Stimulated activated CD4-positive, alpha-beta T cell treated with anti-CD3 and anti-CD28 coated beads, TNF-alpha, amount 100 ng/mL, for 48 hours (primary cell): Measurements from ENCODE around the gene GHR.

ENCODE experiments used
- DNase-seq, 3 donors: peaks; one replicate each; pipeline ENCODE4 v3.0.0-alpha.2; 2020; ENCODE audit warnings: low read depth in 3 of 3

The GHR gene

DNA sequence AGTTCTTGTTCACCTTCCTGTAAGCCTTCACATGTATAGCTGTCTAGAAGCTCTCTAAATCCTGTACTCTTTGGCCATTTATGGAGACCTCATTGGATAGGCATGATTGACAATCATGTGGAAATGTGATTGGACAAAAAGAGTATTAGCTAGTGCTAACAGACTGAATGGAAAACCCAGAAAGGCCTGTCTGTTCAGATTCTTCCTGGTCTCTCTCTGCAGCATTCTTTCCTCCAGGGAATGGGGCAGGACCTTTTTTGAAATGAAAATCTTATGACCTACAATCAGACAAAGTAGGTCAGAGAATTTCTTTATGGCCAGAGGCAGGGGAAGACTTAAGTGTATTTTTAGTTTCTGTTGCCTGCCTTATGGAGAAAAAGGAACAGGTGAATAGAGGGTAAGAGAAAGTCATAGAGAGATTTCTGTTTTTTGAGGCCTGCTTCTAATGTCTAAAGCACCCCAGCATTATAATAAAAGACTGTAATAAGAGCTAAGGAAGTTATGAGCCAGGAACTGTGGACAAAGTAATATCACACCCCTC lies 181.0 kb downstream of the GHR start:
- DNase-seq: no peak

DNA sequence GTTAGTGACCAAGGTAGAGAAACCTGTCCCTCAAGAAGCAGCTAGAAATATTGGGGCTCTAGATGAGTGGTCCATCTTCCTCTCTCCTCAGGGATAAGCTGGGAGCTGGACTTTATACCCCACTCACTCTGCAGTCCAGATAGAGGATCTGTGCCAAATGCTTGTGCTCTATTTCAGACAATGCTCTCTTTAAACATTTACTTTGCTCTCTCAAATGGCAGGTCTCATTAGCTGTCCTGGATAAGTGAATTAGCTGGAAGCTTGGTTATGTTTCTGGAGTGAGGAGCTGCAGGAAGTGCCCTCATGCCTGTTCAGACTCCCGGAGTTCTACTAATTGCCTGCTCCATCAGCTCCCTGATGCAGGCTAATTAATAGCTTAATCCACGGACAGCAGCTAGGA lies 182.3 kb downstream of the GHR start:
- no peak for DNase-seq

DNA sequence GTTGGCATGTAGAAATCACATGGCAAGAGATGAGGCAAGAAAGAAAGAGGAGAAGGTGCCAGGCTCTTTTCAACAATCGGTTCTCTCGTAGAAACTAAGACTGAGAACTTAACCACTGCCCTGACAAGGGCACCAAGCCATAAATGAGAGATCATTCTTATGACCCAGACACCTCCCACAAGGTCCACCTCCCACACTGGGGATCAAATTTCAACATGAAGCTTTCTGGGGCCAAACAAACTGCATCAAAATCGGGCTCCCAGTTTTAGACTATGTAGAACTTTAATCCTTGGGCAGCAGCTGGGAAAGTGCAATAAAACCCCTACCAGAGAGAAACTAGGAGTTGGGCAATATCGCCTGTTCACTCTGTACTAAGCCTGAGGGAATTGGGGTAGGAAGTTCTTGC lies 183.2 kb downstream of the GHR start:
- DNase-seq: no peak

DNA sequence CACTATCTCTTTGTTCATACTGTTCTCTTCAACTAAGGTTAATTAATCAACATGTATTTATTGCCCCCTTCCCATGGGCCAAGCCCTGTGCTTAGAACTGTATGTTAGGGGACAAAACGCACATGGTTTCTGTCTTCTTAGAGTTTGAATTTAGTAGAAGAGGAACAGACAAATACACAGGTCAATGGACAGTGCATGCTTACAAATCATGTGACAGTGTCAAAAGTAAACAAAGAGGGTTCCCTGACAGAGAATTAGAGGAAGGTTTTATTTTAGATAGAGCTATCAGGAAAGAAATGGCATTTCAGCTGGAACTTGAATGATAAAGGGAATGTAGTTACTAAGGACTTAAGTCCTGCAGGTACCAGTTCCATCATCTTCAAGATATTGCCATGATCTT lies 188.2 kb downstream of the GHR start:
- DNase-seq: no peak

DNA sequence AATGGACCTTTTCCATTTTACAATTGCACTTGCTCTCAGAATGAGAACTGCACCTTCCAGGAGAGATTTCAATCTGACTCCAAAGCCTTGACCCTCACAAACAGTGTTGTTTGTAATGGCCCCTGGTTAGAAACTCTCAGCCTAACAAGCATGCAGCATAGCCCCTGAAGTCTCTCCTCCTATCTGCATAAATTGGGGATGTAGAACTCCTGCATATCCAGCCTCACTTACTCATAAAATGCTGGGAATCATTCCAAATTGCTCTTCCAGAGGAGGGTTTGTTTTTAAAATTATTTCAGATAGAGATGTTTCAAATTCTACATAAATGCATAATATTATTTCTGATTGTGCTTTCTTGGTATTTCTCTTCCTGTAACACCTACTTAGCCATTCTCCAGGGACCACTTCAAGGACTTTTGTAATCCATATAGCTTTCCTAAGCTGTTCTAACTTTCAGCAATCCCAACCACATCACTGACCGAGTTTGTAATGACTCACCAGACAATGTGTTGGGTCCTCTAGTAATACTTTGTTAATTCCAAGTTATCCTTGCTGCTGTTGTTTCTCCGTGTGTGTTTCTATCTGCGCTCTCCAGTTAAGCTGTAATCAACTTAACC lies 189.6 kb downstream of the GHR start:
- DNase-seq: no peak

DNA sequence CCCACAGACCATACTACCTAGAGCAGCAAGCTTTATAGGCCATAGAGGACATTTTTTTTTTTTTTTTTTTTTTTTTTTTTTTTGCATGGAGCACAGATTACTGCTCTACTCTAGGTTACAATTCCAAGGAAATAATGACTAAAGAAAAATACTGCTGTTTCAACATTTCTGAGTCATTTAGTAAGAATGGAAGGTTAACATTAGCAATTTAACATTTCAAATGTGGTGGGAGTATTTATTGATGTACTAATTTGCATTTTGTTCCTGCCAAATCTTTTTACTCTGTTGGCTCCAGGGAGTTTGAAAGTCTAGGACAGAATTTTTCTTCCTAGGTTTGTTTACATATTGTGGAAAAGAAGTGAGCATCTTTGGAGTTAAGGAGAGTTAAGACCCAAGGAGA lies 191.3 kb downstream of the GHR start:
- DNase-seq: no peak

DNA sequence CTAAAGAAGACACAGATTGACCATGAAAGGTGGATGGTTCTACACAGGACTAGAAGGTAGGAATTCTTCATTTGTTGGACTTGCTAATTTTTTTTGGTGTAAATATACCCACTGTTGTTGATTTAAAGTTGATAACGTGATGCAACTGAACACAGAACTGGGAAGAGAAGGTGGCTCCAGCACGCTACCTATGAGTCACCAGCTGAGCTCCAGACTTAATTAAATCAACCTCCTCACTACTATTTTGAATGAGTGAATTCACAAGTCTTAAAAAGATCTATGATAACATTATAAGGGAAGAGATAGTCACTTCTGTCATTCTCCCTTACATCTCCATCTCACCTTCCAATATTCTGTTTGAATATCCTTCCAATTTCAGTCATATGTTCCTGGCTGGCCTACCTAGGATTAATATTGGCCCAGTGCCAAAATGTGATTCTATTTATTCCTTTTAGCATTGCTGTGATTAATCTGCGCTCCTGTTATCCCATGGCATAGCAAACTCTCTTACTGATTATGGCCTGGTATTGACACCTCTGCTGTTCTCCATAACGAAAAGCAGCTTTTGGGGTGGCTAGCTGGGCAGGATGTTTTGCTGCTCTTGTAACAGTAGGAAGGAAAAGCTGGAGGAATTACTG lies 197.5 kb downstream of the GHR start:
- no peak for DNase-seq

DNA sequence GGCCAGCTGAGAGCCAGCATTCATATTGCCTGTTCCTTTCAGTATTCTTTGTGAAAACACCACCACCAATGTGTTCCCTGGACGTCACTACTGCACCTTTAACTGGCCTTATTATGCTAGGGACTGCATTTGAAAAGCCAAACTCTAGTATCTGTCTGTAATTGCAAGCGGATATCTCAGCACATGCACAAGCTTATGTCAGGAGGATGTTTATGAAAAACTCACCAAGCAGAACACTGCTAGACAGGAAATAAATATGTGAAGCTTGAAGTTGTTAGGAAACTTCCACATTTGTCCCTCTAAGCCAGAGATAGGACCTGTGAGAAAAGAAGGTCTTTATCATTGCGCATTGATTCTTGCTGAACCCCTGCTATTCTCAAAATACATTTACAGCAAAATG lies 198.0 kb downstream of the GHR start:
- no peak for DNase-seq

DNA sequence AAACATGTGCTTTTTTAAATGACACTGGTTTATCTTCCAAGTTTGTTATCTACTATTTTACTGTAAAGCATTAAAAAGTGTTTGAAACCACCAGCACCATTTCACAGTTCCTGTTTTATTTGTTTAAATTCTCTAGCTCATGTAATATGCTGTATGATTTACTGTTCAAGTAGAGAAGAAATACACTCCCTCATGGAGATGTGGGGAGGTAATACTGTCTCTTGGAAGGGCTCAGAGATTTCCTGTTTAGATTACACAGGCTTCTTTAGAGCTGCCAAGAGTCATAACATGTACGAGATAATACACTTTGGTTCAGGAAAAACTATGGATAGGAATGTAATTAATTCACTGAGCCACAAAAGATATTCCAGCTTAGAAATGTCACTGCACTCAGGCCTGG lies 198.4 kb downstream of the GHR start:
- no peak for DNase-seq

DNA sequence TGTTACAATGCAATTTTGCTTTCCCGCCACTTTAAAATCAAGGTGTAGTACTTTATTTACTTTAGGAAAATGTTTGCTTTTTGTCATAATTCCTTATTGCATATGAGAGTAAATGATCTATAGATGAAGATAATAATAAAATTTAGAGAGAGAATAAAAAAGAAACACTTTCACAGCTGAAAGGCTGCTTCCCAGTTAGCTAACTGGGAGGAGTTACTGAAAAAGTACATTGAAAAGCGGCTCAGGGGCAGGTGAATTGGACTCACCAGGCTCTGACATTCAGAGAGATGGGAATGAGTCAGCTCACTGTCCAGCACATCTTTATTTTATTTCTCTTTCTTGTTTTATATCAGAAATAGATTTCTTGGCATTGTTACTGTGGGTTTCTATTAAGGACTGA lies 201.7 kb downstream of the GHR start:
- DNase-seq: no peak

DNA sequence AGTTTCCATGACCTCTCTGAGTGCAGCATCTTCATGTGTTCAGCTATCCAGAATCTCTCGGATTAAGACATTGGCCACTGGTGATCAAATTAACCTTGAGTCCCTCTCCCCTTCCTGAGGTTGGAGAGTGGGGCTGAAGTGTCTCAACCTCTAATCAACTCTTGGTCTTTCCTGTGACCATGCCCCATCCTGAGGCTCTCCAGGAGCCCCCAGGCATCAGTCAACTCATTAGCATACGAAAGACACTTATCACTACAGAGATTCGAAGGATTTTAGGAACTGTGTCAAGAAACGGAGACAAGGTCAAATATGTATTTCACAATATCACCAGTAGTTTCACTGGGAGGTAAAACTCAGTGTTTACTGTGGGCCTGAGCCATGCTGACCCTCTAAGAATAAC lies 203.2 kb downstream of the GHR start:
- no peak for DNase-seq

DNA sequence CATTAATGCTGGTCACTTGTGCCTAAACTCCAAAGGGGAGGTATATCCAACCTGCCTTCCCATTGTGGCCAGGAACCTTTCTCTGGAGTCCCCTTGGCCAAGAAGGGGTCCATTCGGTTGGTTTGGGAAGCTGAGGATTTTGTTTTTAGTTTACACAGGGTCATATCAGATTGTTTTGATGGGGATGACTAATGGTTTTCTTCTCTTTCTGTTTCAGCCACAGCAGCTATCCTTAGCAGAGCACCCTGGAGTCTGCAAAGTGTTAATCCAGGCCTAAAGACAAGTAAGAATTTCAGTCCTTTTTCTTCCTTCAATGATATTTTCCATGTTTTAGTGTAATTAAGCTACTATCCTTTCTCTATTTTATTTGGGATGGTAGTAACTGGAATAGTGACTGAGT lies 205.6 kb downstream of the GHR start:
- DNase-seq: no peak

DNA sequence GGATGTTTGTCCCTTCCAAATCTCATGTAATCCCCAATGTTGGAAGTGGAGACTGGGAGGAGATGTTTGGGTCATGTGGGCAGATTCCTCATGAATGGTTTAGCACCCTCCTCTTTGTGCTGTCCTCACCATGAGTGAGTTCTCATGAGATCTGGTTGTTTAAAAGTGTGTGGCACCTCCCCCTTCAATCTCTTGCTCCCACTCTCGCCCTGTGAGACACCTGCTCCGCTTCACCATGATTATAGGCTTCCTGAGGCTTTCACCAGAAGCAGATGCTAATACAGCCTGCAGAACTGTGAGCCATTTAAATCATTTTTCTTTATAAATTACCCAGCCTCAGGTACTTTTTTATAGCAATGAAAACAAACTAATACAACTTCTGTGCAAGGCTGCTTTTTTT lies 206.0 kb downstream of the GHR start:
- no peak for DNase-seq

DNA sequence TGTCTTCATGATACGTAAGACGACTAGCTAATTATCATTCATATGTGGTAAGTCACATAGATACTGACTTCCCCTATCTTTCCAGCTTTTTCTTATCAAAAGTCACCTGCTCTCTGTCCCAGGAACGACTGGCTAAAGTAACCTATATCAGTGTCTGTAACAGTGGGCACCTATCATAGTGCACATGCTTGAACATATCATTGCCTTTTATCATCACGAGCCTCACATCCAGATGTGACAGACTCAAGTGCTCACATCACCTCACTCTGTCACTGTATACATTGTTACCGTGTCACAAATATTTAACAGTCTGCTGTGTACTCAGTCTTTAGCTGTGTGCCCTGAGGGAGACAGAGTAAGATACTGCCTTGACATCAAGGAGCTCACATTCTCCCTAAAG lies 208.0 kb downstream of the GHR start:
- no peak for DNase-seq

DNA sequence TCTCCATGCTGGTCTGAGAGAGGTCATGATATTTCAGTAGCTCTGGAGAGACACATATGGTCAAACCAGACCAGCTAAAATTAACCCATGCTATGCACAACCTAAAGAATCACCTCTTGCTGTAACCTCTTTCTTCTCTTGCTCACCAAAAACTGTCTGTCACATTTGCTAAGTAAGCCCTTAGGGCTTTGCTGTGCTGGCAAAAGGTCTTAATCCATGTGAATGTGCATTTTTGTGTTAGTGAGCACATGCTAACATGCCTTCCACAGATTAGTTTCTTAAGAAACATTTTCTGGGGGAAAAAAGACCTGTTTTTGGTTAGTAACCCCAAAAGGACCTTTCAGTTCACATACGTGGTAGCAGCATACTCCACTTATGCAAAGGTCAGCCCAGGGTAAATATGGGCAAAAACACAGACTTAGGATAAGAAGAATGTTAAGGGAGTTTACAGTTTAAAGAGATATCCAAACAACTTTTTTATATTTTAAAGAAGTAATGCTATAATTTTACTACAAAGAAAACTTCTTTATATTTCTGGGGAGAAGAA lies 209.2 kb downstream of the GHR start:
- no peak for DNase-seq

DNA sequence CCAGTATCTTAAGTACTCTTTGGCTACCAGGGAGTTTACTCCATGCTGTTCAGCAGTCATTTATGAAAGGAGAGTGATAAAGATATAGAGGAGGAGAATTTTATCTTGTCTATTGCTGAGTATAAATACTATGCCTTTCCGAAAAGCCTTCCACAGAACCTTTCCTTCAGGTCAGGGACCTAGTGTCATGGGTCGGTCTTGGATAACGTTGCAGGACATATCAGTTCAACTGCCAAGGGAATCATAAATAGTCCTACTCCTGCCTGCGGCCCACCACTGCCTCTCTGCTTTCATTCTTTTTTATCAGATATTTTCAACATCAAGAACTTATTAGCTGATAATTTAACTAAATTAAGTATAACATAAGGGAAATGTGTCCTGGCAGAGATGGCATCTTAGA lies 211.3 kb downstream of the GHR start:
- no peak for DNase-seq

DNA sequence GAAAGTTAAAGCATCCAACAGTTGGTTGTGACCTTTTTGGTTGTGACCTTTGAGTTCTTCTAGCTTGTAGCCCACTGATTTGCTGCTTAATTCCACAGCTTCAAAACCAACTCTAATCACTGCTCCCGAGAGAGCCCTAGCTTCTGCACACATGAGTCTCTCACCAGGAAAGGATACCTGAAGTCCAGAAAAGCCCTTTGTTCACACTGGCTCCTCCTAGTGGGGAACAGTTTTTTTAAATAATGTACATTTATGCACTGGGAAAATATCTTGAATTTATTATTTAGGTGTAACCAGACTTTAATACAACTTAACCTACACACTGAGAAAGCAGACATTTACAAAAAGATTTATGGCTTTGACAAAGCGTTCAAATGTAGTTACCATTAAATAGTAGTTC lies 213.2 kb downstream of the GHR start:
- DNase-seq: no peak

DNA sequence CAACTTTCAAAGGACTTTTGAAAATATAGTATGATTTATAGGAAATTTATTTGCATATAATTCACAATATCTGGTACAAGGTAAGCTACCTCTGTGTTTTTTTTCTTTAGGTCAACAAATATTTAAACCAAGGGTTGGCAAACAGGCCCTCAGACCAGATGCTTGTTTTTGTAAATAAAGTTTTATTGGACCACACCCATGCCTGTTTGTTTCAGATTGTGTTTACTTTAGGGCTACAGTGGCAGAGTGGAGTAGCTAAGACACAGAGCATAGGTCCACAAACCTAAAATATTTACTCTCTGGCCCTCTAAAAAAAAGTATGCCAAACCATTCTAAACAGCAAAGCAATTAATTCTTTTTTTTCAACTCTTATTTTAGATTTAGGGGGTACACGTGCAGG lies 213.7 kb downstream of the GHR start:
- no peak for DNase-seq

DNA sequence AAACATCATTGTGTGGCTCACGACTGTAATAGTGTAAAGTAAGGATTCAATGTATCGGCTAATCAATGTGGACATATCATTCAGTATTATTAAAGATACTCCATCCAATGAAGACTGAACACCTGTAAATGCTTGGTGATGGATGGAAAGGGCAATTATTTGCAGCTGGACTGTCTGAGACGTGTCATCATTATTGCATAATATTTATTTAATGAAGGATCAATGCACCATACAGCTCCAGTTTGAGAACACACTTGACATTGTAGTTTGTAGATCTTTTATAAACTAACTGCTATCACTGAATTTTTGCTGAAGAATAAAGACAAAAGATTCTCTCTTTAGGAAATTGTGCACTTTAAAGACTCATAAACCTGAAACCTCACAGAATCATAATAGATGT lies 215.7 kb downstream of the GHR start:
- no peak for DNase-seq

DNA sequence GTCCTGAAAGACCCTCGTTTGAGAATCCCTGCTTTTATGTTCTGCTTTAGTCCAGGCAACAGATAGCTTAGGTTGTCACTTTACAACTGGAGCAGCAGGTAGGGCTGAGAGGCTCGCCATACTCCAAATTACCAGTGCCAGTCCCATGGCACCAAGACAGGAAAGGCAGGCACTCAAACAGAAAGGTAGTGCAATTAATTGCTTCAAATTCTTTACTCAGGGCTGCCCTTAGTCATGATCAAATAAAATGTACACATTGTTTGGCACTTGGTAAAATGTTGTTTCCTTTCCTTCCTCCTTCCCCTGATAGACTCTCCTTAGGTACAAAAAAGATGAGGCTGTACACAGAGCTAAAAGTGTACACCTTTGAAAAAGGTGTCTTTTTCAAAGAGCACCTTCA lies 217.6 kb downstream of the GHR start:
- DNase-seq: no peak

DNA sequence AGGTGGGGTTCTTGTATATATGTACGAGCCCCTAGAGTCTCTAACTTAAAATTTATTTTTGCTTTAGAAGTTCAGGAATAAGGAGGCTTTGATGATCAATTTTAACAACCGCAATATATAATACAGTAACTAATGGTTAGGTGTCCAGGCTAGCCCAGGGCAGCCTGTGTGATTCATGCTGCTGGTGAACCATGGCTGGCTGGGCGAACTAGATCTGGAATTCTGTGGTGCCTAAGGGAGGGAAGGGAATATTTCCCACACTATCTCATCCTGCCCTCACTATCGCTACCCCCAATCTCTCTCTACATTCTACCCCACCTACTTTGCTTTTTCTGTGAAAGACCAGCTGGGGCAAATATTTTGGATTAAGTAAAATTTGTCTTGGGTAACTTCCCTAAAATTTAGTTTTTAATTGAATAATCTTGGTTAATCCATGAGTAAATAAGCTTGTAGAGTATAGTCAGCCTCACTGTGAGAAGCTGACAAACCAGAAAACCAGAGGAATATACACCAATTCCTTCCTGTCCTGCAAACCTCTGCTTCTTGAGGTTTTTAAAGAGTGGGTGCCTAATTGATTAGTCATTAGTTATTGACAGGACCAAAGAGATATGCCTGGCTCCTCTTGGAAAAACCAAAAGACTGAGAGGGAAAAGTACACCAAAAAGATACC lies 218.2 kb downstream of the GHR start:
- DNase-seq: no peak

DNA sequence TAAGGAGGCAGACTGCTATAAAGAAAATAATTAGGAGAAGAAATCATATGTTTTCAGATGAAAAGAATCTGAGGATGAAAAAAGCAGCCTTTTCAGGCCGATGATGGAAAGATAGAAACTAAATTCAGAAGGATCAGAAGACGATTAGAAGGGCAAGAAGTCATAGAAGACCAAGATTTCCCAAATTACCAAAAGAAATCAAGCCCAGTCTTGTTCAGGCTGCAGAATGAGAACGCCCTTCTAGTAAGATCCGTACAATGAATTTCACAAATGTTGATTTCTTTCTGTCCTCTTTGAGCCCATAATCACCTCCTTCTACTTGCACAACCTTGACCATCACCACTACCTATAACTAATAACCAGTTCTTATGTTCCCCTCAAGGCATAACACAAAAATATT lies 218.8 kb downstream of the GHR start:
- no peak for DNase-seq

DNA sequence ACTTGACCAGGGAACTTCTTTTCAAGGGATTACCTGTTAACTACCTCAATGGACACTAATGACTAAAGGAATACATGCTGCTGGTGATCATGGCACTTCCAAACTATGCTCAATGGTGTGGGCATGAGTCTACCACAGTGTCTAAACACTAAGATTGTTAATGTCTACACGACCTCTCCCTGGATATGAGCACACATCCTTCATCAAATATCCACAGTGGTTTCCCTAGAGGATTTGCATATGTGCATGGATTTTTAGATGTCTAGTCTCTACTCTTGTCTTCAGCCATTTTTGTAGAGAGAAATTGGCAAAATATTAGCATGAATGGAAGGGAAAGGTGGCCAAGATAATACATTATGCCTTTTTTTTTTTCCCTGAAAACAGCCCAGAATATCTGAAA lies 220.1 kb downstream of the GHR start:
- no peak for DNase-seq
